GM21825 (cell line): ENCODE measurements around the gene HSPBAP1.
A peak's percentile ranks its signal among the peaks of the same experiment; 100 is the strongest.

Experiments used
- ATAC-seq: cut with Tn5 transposase; IDR thresholded peaks from one replicate; pipeline ENCODE4 v1.9.1; 2021; ENCODE audit warnings: mild to moderate bottlenecking, moderate library complexity; ENCODE audit not compliant: unreplicated experiment

Gene HSPBAP1

GRCh38 chr3:122793568-122794416, at the start of gene HSPBAP1:
Gene HSPBAP1 (minus strand): TSS chr3:122793831. CDS start chr3:122793680, 151 bp downstream.
- peak; percentile 65 for ATAC-seq

- ATAC-seq: no peak
Measured at GRCh38 chr3:122835590-122835989, 42.0 kb upstream of the HSPBAP1 start.

GRCh38 chr3:122828281-122828680, 34.6 kb upstream of the HSPBAP1 start:
- no peak for ATAC-seq

GRCh38 chr3:122826278-122826677, 32.6 kb upstream of the HSPBAP1 start:
- ATAC-seq: no peak

GRCh38 chr3:122825460-122825859, 31.8 kb upstream of the HSPBAP1 start:
- no peak for ATAC-seq

GRCh38 chr3:122824465-122825381, 31.1 kb upstream of the HSPBAP1 start:
- no peak for ATAC-seq

- ATAC-seq: no peak
Measured at GRCh38 chr3:122816587-122816986, 23.0 kb upstream of the HSPBAP1 start.

GRCh38 chr3:122810734-122811133, 17.1 kb upstream of the HSPBAP1 start:
- no peak for ATAC-seq

GRCh38 chr3:122803977-122804376, 10.3 kb upstream of the HSPBAP1 start:
- ATAC-seq: no peak

GRCh38 chr3:122802323-122802722, 8.7 kb upstream of the HSPBAP1 start:
- ATAC-seq: no peak

- no peak for ATAC-seq
Measured at GRCh38 chr3:122800706-122801237, 7.1 kb upstream of the HSPBAP1 start.

- ATAC-seq: no peak
Measured at GRCh38 chr3:122800031-122800430, 6.4 kb upstream of the HSPBAP1 start.

- ATAC-seq: no peak
Measured at GRCh38 chr3:122799322-122799721, 5.7 kb upstream of the HSPBAP1 start.

- ATAC-seq: no peak
Measured at GRCh38 chr3:122797291-122797690, 3.7 kb upstream of the HSPBAP1 start.

- ATAC-seq: no peak
Measured at GRCh38 chr3:122795674-122796195, 2.1 kb upstream of the HSPBAP1 start.

- ATAC-seq: peak; percentile 69
Measured at GRCh38 chr3:122794779-122795673, 1.4 kb upstream of the HSPBAP1 start, which contains the start of gene SLC49A4. Gene SLC49A4 (plus strand): TSS chr3:122795069. CDS start chr3:122795193, 124 bp downstream.

- no peak for ATAC-seq
Measured at GRCh38 chr3:122794483-122794778, 800 bp upstream of the HSPBAP1 start.

GRCh38 chr3:122789585-122790273, 3.9 kb downstream of the HSPBAP1 start:
- ATAC-seq: no peak

- no peak for ATAC-seq
Measured at GRCh38 chr3:122787872-122788271, 5.8 kb downstream of the HSPBAP1 start.

- no peak for ATAC-seq
Measured at GRCh38 chr3:122786066-122786465, 7.6 kb downstream of the HSPBAP1 start.
